CD14-positive monocyte (primary cell): ENCODE data around the gene EML2. TPM values are rescaled to one million over a fixed set of nuclear protein-coding genes. Genes with fewer than 3 reads are reported as not detected.

Experiments
- DNase-seq, 3 donors: peaks; one replicate each; pipeline ENCODE4 v3.0.0-alpha.2; 2011 to 2022
- H2AFZ ChIP-seq: 2 replicates; pipeline ENCODE4 v1.6.0; 2012; ENCODE audit warnings: mild to moderate bottlenecking, low read depth, low read length, inconsistent platforms; ENCODE audit not compliant: insufficient read depth, poor library complexity, severe bottlenecking
- H3K27ac ChIP-seq, 2 donors: 1 replicate in 1 of 2; 2 replicates in 1 of 2; pipeline ENCODE4 v1.5.1; 2012 to 2013; ENCODE audit warnings: low read length in 2 of 2, control low read depth in 1 of 2, inconsistent platforms in 1 of 2, low read depth in 1 of 2, mild to moderate bottlenecking in 1 of 2
- H3K27me3 ChIP-seq, 2 donors: one replicate each; pipeline versions ENCODE4 v1.6.0 to v1.6.1; 2011 to 2013; ENCODE audit warnings: low read length in 2 of 2; ENCODE audit not compliant: control insufficient read depth in 2 of 2, insufficient read depth in 2 of 2
- H3K36me3 ChIP-seq, 2 donors: replicated peaks in 1 of 2; 1 replicate in 1 of 2; 2 replicates in 1 of 2; pipeline versions ENCODE4 v1.5.1 to v1.6.1; 2012 to 2013; ENCODE audit warnings: low read length in 2 of 2, control low read depth in 1 of 2, inconsistent platforms in 1 of 2, mild to moderate bottlenecking in 1 of 2; ENCODE audit not compliant: insufficient read depth in 2 of 2, control insufficient read depth in 1 of 2
- H3K4me1 ChIP-seq, 2 donors: 1 replicate in 1 of 2; 2 replicates in 1 of 2; pipeline versions ENCODE4 v1.5.1 to v1.6.1; 2012 to 2013; ENCODE audit warnings: low read length in 2 of 2, control low read depth in 1 of 2, inconsistent platforms in 1 of 2, mild to moderate bottlenecking in 1 of 2, moderate library complexity in 1 of 2; ENCODE audit not compliant: insufficient read depth in 2 of 2, control insufficient read depth in 1 of 2
- H3K4me2 ChIP-seq: replicated peaks from 2 replicates; pipeline ENCODE3; 2012; ENCODE audit warnings: low read length, moderate library complexity, mild to moderate bottlenecking; ENCODE audit not compliant: poor library complexity, severe bottlenecking; ENCODE audit errors: extremely low read depth
- H3K4me3 ChIP-seq, 3 experiments: fragments of 200-600 bp in 1 of 3; sonication (generic) in 1 of 3; replicated peaks in 1 of 3; 1 replicate in 2 of 3; 2 replicates in 1 of 3; pipeline ENCODE4 v1.5.1; 2011 to 2013; ENCODE audit warnings: low read length in 3 of 3, mild to moderate bottlenecking in 3 of 3, control low read depth in 2 of 3, low read depth in 2 of 3, inconsistent platforms in 1 of 3, moderate library complexity in 1 of 3
- H3K79me2 ChIP-seq: 2 replicates; pipeline ENCODE4 v1.6.0; 2012; ENCODE audit warnings: mild to moderate bottlenecking, control low read depth, inconsistent platforms, low read length, moderate library complexity; ENCODE audit not compliant: insufficient read depth
- H3K9ac ChIP-seq: 2 replicates; pipeline ENCODE4 v1.6.0; 2017; ENCODE audit warnings: low read length, mild to moderate bottlenecking; ENCODE audit not compliant: insufficient read depth, poor library complexity, severe bottlenecking
- H3K9me3 ChIP-seq, 2 donors: replicated peaks in 1 of 2; 1 replicate in 1 of 2; 2 replicates in 1 of 2; pipeline versions ENCODE4 v1.5.1 to v1.6.1; 2012 to 2013; ENCODE audit warnings: low read length in 2 of 2, control low read depth in 1 of 2; ENCODE audit not compliant: control insufficient read depth in 1 of 2, insufficient read depth in 1 of 2
- H4K20me1 ChIP-seq: 2 replicates; pipeline ENCODE4 v1.6.0; 2012; ENCODE audit warnings: mild to moderate bottlenecking, low read length, control low read depth, moderate library complexity; ENCODE audit not compliant: insufficient read depth
- H3K27ac Mint-ChIP-seq, 7 donors: one replicate each; pipeline ENCODE4 v1.8.0; 2020; ENCODE audit warnings: mild to moderate bottlenecking in 7 of 7, mixed read lengths in 7 of 7, moderate library complexity in 6 of 7, inconsistent platforms in 2 of 7
- H3K27me3 Mint-ChIP-seq, 3 donors: one replicate each; pipeline ENCODE4 v1.8.0; 2021 to 2022; ENCODE audit warnings: low read depth in 3 of 3, mild to moderate bottlenecking in 3 of 3, mixed read lengths in 3 of 3, moderate library complexity in 3 of 3, inconsistent platforms in 1 of 3
- H3K36me3 Mint-ChIP-seq, 2 donors: one replicate each; pipeline ENCODE4 v1.8.0; 2020; ENCODE audit warnings: mixed read lengths in 2 of 2, inconsistent platforms in 1 of 2, mild to moderate bottlenecking in 1 of 2
- H3K4me1 Mint-ChIP-seq: one replicate; pipeline ENCODE4 v1.8.0; 2020; ENCODE audit warnings: mild to moderate bottlenecking, mixed read lengths
- H3K4me3 Mint-ChIP-seq, 2 donors: one replicate each; pipeline ENCODE4 v1.8.0; 2020; ENCODE audit warnings: mild to moderate bottlenecking in 2 of 2, mixed read lengths in 2 of 2, moderate library complexity in 1 of 2
- H3K9me3 Mint-ChIP-seq, 7 donors: one replicate each; pipeline ENCODE4 v1.8.0; 2020 to 2022; ENCODE audit warnings: mixed read lengths in 7 of 7, mild to moderate bottlenecking in 6 of 7, moderate library complexity in 6 of 7, inconsistent platforms in 2 of 7
- CTCF ChIP-seq: fragments of 200-600 bp; IDR thresholded peaks from one replicate; pipeline ENCODE4 v1.8.0; 2022; ENCODE audit warnings: antibody characterized with exemption, mild to moderate bottlenecking
- WGBS: methylation state at CpG from one replicate; pipeline ENCODE4 v1.1.5; 2013; ENCODE audit warnings: missing lambda C conversion rate; ENCODE audit not compliant: insufficient coverage; 5-methylcytosine and 5-hydroxymethylcytosine counted together
- intact Hi-C, 2 donors: fragments of 100-400 bp; cut with micrococcal nuclease; formaldehyde crosslinking; loops; one replicate each; pipeline versions ENCODE4 v1.15.0 to v1.15.1; 2023
- polyA plus RNA-seq, 3 donors: library from polyadenylated mRNA; depleted of rRNA in 1 of 3; unstranded in 2 of 3; stranded (reverse) in 1 of 3; fragments of 300-500 nt in 2 of 3; fragments of >200 nt in 1 of 3; fragmentation: Illumina TruSeq in 2 of 3; gene quantifications; 1 replicate in 2 of 3; 2 replicates in 1 of 3; pipeline ENCODE4 v1.2.3, GENCODE V29; 2012 to 2021

EML2 gene
- polyA plus RNA-seq, 3 donors: 10.3 to 50.8 (median 11.9) TPM

DNA sequence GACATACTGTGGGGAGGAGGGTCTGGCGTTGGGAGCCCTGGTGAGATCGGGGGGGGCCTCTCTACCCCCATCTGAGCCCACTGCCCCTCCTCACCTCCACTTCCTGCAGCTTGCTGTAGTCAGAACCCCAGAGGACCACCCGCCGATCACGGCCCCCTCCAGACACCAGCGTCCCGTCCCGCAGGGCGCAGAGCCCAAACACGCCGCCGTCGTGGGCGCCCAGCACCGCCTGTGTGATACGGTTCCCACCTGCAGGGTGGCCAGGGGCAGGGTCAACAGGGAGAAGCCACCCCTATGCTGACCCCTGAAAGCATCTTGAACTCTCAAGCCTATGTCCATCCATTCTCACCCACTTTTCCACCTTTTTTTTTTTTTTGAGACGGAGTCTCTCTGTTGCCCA, 17.8 kb downstream of the EML2 start:
- H3K27ac Mint-ChIP-seq: no peak overlapping the region
- DNase-seq: no peak
- no peaks in the 10 kb centered on the region for H3K4me1 Mint-ChIP-seq
- Histone ChIP-seq H4K20me1 (no peaks in the 10 kb centered on the region), H3K4me3 (no peak overlapping the region), H3K9ac (no peak overlapping the region), H3K27me3 (no peaks in the 10 kb centered on the region), H3K79me2 (no peaks in the 10 kb centered on the region), H3K4me1 (no peaks in the 10 kb centered on the region), H2AFZ (no peak overlapping the region), H3K9me3 (no peaks in the 10 kb centered on the region), H3K4me2 (no peak overlapping the region), H3K27ac (no peak overlapping the region), H3K36me3 (peaks cover 47 to 75% of the 10 kb centered on the region in 2 donors)
- no peaks in the 10 kb centered on the region for H3K27me3 Mint-ChIP-seq
- intact Hi-C loops: no loop called here
- H3K4me3 Mint-ChIP-seq: no peak overlapping the region
- WGBS: 93% methylated on average over 14 of the region's 17 CpGs
- no peaks in the 10 kb centered on the region for H3K9me3 Mint-ChIP-seq
- no peak for TF ChIP-seq CTCF
- peaks cover 49 to 93% of the 10 kb centered on the region in 2 donors for H3K36me3 Mint-ChIP-seq

GRCh38 chr19:45616704-45617017, 22.5 kb downstream of the EML2 start:
- Mint-ChIP-seq H3K9me3 (no peaks in the 10 kb centered on the region), H3K27me3 (no peaks in the 10 kb centered on the region), H3K4me1 (peaks cover 22% of the 10 kb centered on the region), H3K36me3 (peaks cover 49 to 85% of the 10 kb centered on the region in 2 donors), H3K27ac (peak overlapping the region in 3 of 7 donors; percentile 18 to 75 (median 58)), H3K4me3 (no peak overlapping the region)
- Histone ChIP-seq H3K9me3 (no peaks in the 10 kb centered on the region), H3K4me1 (peaks cover 16 to 22% of the 10 kb centered on the region in 2 donors), H4K20me1 (no peaks in the 10 kb centered on the region), H3K9ac (no peak overlapping the region), H2AFZ (no peak overlapping the region), H3K36me3 (peaks cover 53 to 61% of the 10 kb centered on the region in 2 donors), H3K4me2 (no peak overlapping the region), H3K27me3 (no peaks in the 10 kb centered on the region), H3K4me3 (no peak overlapping the region), H3K27ac (no peak overlapping the region), H3K79me2 (no peaks in the 10 kb centered on the region)
- no peak for DNase-seq
- TF ChIP-seq CTCF: no peak
- intact Hi-C loops: no loop called here
- 98% methylated on average over 7 of the region's 10 CpGs for WGBS
